Panc1 (cell line): ENCODE results near the gene CHP2. TPM values are rescaled to one million over a fixed set of nuclear protein-coding genes. Genes with fewer than 3 reads are reported as not detected.

Experiments used
- ATAC-seq: fragments of 200-7000 bp; cut with Tn5 transposase; 2 replicates; pipeline ENCODE4 v1.9.1; 2020; ENCODE audit warnings: mild to moderate bottlenecking, moderate library complexity
- BruUV-seq: library from RNA; stranded (reverse); fragments of 400-500 nt; replicated peaks from 2 replicates; lab custom pipeline; 2021; lab: Mats Ljungman, UMichigan
- CTCF ChIA-PET: fragments of 300-600 bp; sonication (Branson Sonifier 250); formaldehyde crosslinking; loops from one replicate; lab custom pipeline; 2022; ENCODE audit warnings: antibody characterized with exemption; lab: Charles Lee
- POLR2A ChIA-PET: fragments of 300-600 bp; sonication (Branson Sonifier 250); formaldehyde crosslinking; loops from one replicate; lab custom pipeline; 2022; ENCODE audit warnings: antibody characterized with exemption; lab: Charles Lee
- DNase-seq: peaks from one replicate; pipeline ENCODE4 v3.0.0-alpha.2; 2010; ENCODE audit warnings: low read depth, low spot score
- H3K27ac ChIP-seq: 2 replicates; pipeline ENCODE4 v1.5.1; 2011; ENCODE audit warnings: mild to moderate bottlenecking, low read length, inconsistent platforms
- H3K27me3 ChIP-seq: fragments of 200-500 bp; sonication (Bioruptor generic); 2 replicates; pipeline ENCODE4 v1.6.0; 2014; ENCODE audit warnings: low read length, inconsistent platforms; ENCODE audit not compliant: control insufficient read depth, insufficient read depth
- H3K36me3 ChIP-seq: fragments of 200-500 bp; sonication (Bioruptor generic); 2 replicates; pipeline ENCODE4 v1.5.1; 2014; ENCODE audit warnings: inconsistent platforms, mild to moderate bottlenecking, low read length, moderate library complexity; ENCODE audit not compliant: control insufficient read depth, insufficient read depth
- H3K4me1 ChIP-seq: 2 replicates; pipeline ENCODE4 v1.5.1; 2011; ENCODE audit warnings: inconsistent platforms, mild to moderate bottlenecking, low read length, moderate library complexity; ENCODE audit not compliant: control insufficient read depth, insufficient read depth
- H3K4me3 ChIP-seq, 2 experiments: 2 replicates each; pipeline ENCODE4 v1.5.1; 2011 to 2012; ENCODE audit warnings: low read depth in 2 of 2, low read length in 2 of 2, mild to moderate bottlenecking in 2 of 2, inconsistent platforms in 1 of 2, moderate library complexity in 1 of 2
- H3K9me3 ChIP-seq: fragments of 200-500 bp; sonication (Bioruptor generic); 2 replicates; pipeline ENCODE4 v1.5.1; 2014; ENCODE audit warnings: low read depth, mild to moderate bottlenecking, inconsistent platforms, low read length, moderate library complexity; ENCODE audit not compliant: control insufficient read depth, insufficient read depth
- CTCF ChIP-seq: fragments of 450-650 bp; IDR thresholded peaks from 2 replicates; pipeline ENCODE4 v1.5.1; 2017; ENCODE audit warnings: mild to moderate bottlenecking
- POLR2AphosphoS5 ChIP-seq: IDR thresholded peaks from 2 replicates; pipeline ENCODE4 v1.6.1; 2012; ENCODE audit warnings: mild to moderate bottlenecking, low read depth, low read length, moderate library complexity
- REST ChIP-seq, 2 experiments: IDR thresholded peaks; 2 replicates each; pipeline ENCODE4 v1.6.1; 2011 to 2012; ENCODE audit warnings: low read depth in 2 of 2, control low read depth in 1 of 2, low read length in 1 of 2, mild to moderate bottlenecking in 1 of 2, moderate library complexity in 1 of 2; ENCODE audit not compliant: insufficient read depth in 1 of 2
- SIN3A ChIP-seq: IDR thresholded peaks from 2 replicates; pipeline ENCODE4 v1.6.1; 2012; ENCODE audit warnings: low read depth, mild to moderate bottlenecking, low read length, moderate library complexity, borderline replicate concordance; ENCODE audit not compliant: insufficient read depth
- TCF7L2 ChIP-seq: IDR thresholded peaks from 2 replicates; pipeline ENCODE4 v1.6.1; 2011; ENCODE audit warnings: mild to moderate bottlenecking, low read depth, low read length, inconsistent platforms
- in situ Hi-C: cut with HindIII; loops from 2 replicates; pipeline ENCODE4 v1.10.0; 2016; ENCODE audit warnings: low sequenced_read_pairs, low pct_unique_long_range_greater_than_20kb
- intact Hi-C: fragments of 100-400 bp; cut with micrococcal nuclease; formaldehyde crosslinking; loops from one replicate; pipeline ENCODE4 v1.10.0; 2022; ENCODE audit not compliant: unreplicated experiment
- total RNA-seq: library from RNA; stranded (reverse); gene quantifications from one replicate; pipeline ENCODE4 v1.2.1, GENCODE V29; 2021; ENCODE audit not compliant: unreplicated experiment

CHP2 gene
- total RNA-seq, 1 experiment from 2014 or later = not detected

GRCh38 chr16:23710008-23710407, 44.8 kb upstream of the CHP2 start:
- CTCF ChIA-PET = no interaction called here
- POLR2A ChIA-PET = no interaction called here
- Histone ChIP-seq H3K27me3 (peaks cover 3% of the 10 kb centered on the region; the same call in 1 of the 2 replicates), H3K4me3 (no peak overlapping the region), H3K27ac (no peak overlapping the region), H3K9me3 (peaks cover 4% of the 10 kb centered on the region; the same call in 1 of the 2 replicates), H3K4me1 (no peaks in the 10 kb centered on the region), H3K36me3 (no peaks in the 10 kb centered on the region)
- no peak for DNase-seq
- no peak for ATAC-seq
- in situ Hi-C loops = no loop called here
- BruUV-seq = no TSS peak
- intact Hi-C loops = no loop called here
- TF ChIP-seq TCF7L2 (no peak), REST (IDR thresholded peaks at IDR 0.05; ENCODE audit: insufficient read depth in 1 of 2, low read depth in 2 of 2, low read length in 1 of 2) (no peak), CTCF (no peak), SIN3A (no peak), POLR2AphosphoS5 (no peak)

GRCh38 chr16:23710504-23710903, 44.3 kb upstream of the CHP2 start:
- TF ChIP-seq REST (IDR thresholded peaks at IDR 0.05; ENCODE audit: insufficient read depth in 1 of 2, low read depth in 2 of 2, low read length in 1 of 2) (no peak), POLR2AphosphoS5 (no peak), CTCF (no peak), TCF7L2 (no peak), SIN3A (no peak)
- peaks cover 4% of the 10 kb centered on the region; the same call in 1 of the 2 replicates for H3K9me3 ChIP-seq
- in situ Hi-C loops = no loop called here
- no peak for ATAC-seq
- no peak overlapping the region for H3K4me3 ChIP-seq
- H3K27ac ChIP-seq = no peak overlapping the region
- CTCF ChIA-PET = no interaction called here
- POLR2A ChIA-PET = no interaction called here
- BruUV-seq = no TSS peak
- peaks cover 3% of the 10 kb centered on the region; the same call in 1 of the 2 replicates for H3K27me3 ChIP-seq
- no peaks in the 10 kb centered on the region for H3K36me3 ChIP-seq
- intact Hi-C loops = no loop called here
- no peak for DNase-seq
- no peaks in the 10 kb centered on the region for H3K4me1 ChIP-seq
